Measurements from ENCODE around the gene NRG3. TPM values are rescaled to one million over a fixed set of nuclear protein-coding genes. Genes with fewer than 3 reads are reported as not detected.

NRG3 gene
- total RNA-seq, 4 donors from 2014 or later = 0.22 to 2.4 TPM; not detected in 2

- no peak for TF ChIP-seq CTCF (IDR thresholded peaks at IDR 0.05; ENCODE audit: low read depth)
Observed at GRCh38 chr10:82092111-82092510, 217.1 kb downstream of the NRG3 start.

- no peak for TF ChIP-seq CTCF (IDR thresholded peaks at IDR 0.05; ENCODE audit: low read depth)
Observed at GRCh38 chr10:82124713-82125112, 249.7 kb downstream of the NRG3 start.

GRCh38 chr10:82128527-82128926 lies 253.5 kb downstream of the NRG3 start:
- TF ChIP-seq CTCF (IDR thresholded peaks at IDR 0.05; ENCODE audit: low read depth) = no peak

GRCh38 chr10:82136103-82136502 lies 261.1 kb downstream of the NRG3 start:
- no peak for TF ChIP-seq CTCF (IDR thresholded peaks at IDR 0.05; ENCODE audit: low read depth)

GRCh38 chr10:82144153-82144552 lies 269.2 kb downstream of the NRG3 start:
- TF ChIP-seq CTCF (IDR thresholded peaks at IDR 0.05; ENCODE audit: low read depth) = no peak

GRCh38 chr10:82148764-82149163 lies 273.8 kb downstream of the NRG3 start:
- TF ChIP-seq CTCF (IDR thresholded peaks at IDR 0.05; ENCODE audit: low read depth) = no peak

- TF ChIP-seq CTCF (IDR thresholded peaks at IDR 0.05; ENCODE audit: low read depth) = no peak
Observed at GRCh38 chr10:82149674-82150073, 274.7 kb downstream of the NRG3 start.

All from subcutaneous adipose tissue (tissue), 4 donors.